ENCODE data around the gene DCTN2.

DCTN2 gene

GRCh38 chr12:57539134-57539768, 7.7 kb downstream of the DCTN2 start:
- Histone ChIP-seq H3K4me1 (ENCODE audit: insufficient read depth, insufficient read length) (no peaks in the 10 kb centered on the region), H3K27me3 (ENCODE audit: insufficient read depth, insufficient read length) (no peaks in the 10 kb centered on the region), H3K9ac (ENCODE audit: insufficient read length, low read depth) (no peak overlapping the region), H3K4me3 (ENCODE audit: insufficient read length, low read depth) (no peak overlapping the region), H3K9me3 (ENCODE audit: insufficient read depth, low read length) (no peaks in the 10 kb centered on the region), H3K36me3 (ENCODE audit: insufficient read depth, insufficient read length, low read length) (peaks cover 68% of the 10 kb centered on the region)
- no peak for DNase-seq (ENCODE audit: low read depth, low spot score)
- TF ChIP-seq ZNF274 (IDR thresholded peaks at IDR 0.05; ENCODE audit: low read depth, low read length) (no peak), SUZ12 (IDR thresholded peaks at IDR 0.05; ENCODE audit: extremely low read depth, insufficient read depth, insufficient read length) (no peak), YY1 (IDR thresholded peaks at IDR 0.05; ENCODE audit: insufficient read depth, insufficient read length) (no peak)

DNA sequence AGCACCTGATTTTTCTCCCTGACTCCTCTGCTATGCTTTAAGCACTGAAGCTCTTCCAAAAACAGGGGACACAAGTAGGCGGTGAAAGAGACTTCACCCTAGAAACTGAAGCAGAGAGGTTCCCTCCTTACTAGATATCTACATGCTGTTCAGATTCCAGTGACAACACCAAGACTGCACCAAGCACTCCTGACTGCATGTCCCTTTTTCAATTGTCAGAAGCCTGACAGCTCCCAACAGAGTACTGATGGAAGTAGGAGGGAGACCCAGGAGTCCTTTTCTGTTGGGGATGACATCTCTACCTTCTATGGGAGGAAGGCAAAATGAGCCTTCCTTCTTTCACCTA, 10.4 kb downstream of the DCTN2 start:
- H3K9ac ChIP-seq (ENCODE audit: insufficient read length, low read depth) = no peak overlapping the region
- H3K4me1 ChIP-seq (ENCODE audit: insufficient read depth, insufficient read length) = no peaks in the 10 kb centered on the region
- no peak for TF ChIP-seq ZNF274 (IDR thresholded peaks at IDR 0.05; ENCODE audit: low read depth, low read length)
- no peak for TF ChIP-seq YY1 (IDR thresholded peaks at IDR 0.05; ENCODE audit: insufficient read depth, insufficient read length)
- no peak for TF ChIP-seq SUZ12 (IDR thresholded peaks at IDR 0.05; ENCODE audit: extremely low read depth, insufficient read depth, insufficient read length)
- H3K4me3 ChIP-seq (ENCODE audit: insufficient read length, low read depth) = no peak overlapping the region
- peaks cover 81% of the 10 kb centered on the region for H3K36me3 ChIP-seq (ENCODE audit: insufficient read depth, insufficient read length, low read length)
- DNase-seq (ENCODE audit: low read depth, low spot score) = no peak
- no peaks in the 10 kb centered on the region for H3K27me3 ChIP-seq (ENCODE audit: insufficient read depth, insufficient read length)
- no peaks in the 10 kb centered on the region for H3K9me3 ChIP-seq (ENCODE audit: insufficient read depth, low read length)

GRCh38 chr12:57535764-57536596, 11.0 kb downstream of the DCTN2 start:
- no peaks in the 10 kb centered on the region for H3K9me3 ChIP-seq (ENCODE audit: insufficient read depth, low read length)
- TF ChIP-seq SUZ12 (IDR thresholded peaks at IDR 0.05; ENCODE audit: extremely low read depth, insufficient read depth, insufficient read length) (no peak), ZNF274 (IDR thresholded peaks at IDR 0.05; ENCODE audit: low read depth, low read length) (no peak), YY1 (IDR thresholded peaks at IDR 0.05; ENCODE audit: insufficient read depth, insufficient read length) (no peak)
- no peak for DNase-seq (ENCODE audit: low read depth, low spot score)
- no peak overlapping the region for H3K4me3 ChIP-seq (ENCODE audit: insufficient read length, low read depth)
- no peak overlapping the region for H3K9ac ChIP-seq (ENCODE audit: insufficient read length, low read depth)
- no peaks in the 10 kb centered on the region for H3K4me1 ChIP-seq (ENCODE audit: insufficient read depth, insufficient read length)
- H3K27me3 ChIP-seq (ENCODE audit: insufficient read depth, insufficient read length) = no peaks in the 10 kb centered on the region
- peaks cover 81% of the 10 kb centered on the region for H3K36me3 ChIP-seq (ENCODE audit: insufficient read depth, insufficient read length, low read length)

DNA sequence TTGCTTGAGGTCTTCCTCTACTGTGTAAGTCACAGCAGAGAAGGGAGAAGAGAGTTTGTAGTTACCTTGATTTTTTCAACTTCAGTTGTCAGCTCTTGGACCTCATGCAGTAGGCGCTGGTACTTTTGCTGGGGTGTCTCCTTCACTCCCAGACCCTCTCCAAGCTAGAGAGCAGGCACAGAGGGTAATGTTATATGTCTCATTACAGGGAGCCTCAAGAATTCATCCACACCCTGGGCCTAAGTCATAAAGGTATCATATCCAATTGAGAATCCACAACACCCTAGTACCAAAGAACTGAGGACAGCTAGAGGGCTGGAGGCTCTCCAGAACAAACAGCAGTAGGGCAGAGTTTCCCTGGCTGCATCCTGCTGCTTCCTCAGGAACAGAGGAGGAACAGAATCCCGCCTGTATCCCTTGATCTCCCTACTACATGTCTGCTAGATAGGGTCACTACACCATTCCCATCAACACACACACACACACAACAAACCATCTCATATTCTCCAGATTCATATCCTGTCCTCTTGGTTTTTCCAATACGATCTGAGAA, 11.9 kb downstream of the DCTN2 start:
- H3K9ac ChIP-seq (ENCODE audit: insufficient read length, low read depth) = no peak overlapping the region
- H3K4me3 ChIP-seq (ENCODE audit: insufficient read length, low read depth) = no peak overlapping the region
- H3K36me3 ChIP-seq (ENCODE audit: insufficient read depth, insufficient read length, low read length) = peaks cover 84% of the 10 kb centered on the region
- no peaks in the 10 kb centered on the region for H3K9me3 ChIP-seq (ENCODE audit: insufficient read depth, low read length)
- TF ChIP-seq YY1 (IDR thresholded peaks at IDR 0.05; ENCODE audit: insufficient read depth, insufficient read length) (no peak), ZNF274 (IDR thresholded peaks at IDR 0.05; ENCODE audit: low read depth, low read length) (no peak), SUZ12 (IDR thresholded peaks at IDR 0.05; ENCODE audit: extremely low read depth, insufficient read depth, insufficient read length) (no peak)
- H3K27me3 ChIP-seq (ENCODE audit: insufficient read depth, insufficient read length) = no peaks in the 10 kb centered on the region
- DNase-seq (ENCODE audit: low read depth, low spot score) = no peak
- no peaks in the 10 kb centered on the region for H3K4me1 ChIP-seq (ENCODE audit: insufficient read depth, insufficient read length)

DNA sequence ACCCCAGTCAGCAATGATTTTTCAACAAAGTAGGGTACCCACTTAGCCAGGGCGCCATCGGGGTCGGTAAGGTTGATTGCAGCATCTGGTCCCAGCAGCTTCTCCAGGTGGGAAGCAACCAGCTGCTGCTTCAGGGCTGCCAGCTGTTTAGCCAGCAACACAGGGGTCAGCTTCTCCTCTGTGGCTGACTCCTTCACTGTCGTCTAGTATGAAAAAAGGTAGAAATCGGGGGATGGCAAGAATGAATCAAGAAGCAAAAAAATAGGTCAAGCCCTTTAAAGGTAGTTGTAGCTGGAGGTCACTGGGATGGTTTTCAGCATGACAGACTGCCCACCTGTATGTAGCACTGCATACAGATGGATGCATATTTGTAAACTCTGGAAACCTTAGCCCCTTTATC, 12.7 kb downstream of the DCTN2 start:
- H3K27me3 ChIP-seq (ENCODE audit: insufficient read depth, insufficient read length) = no peaks in the 10 kb centered on the region
- H3K9me3 ChIP-seq (ENCODE audit: insufficient read depth, low read length) = no peaks in the 10 kb centered on the region
- no peak overlapping the region for H3K4me3 ChIP-seq (ENCODE audit: insufficient read length, low read depth)
- no peak overlapping the region for H3K9ac ChIP-seq (ENCODE audit: insufficient read length, low read depth)
- DNase-seq (ENCODE audit: low read depth, low spot score) = no peak
- H3K36me3 ChIP-seq (ENCODE audit: insufficient read depth, insufficient read length, low read length) = peaks cover 88% of the 10 kb centered on the region
- TF ChIP-seq ZNF274 (IDR thresholded peaks at IDR 0.05; ENCODE audit: low read depth, low read length) = no peak
- no peak for TF ChIP-seq SUZ12 (IDR thresholded peaks at IDR 0.05; ENCODE audit: extremely low read depth, insufficient read depth, insufficient read length)
- no peak for TF ChIP-seq YY1 (IDR thresholded peaks at IDR 0.05; ENCODE audit: insufficient read depth, insufficient read length)
- no peaks in the 10 kb centered on the region for H3K4me1 ChIP-seq (ENCODE audit: insufficient read depth, insufficient read length)

DNA sequence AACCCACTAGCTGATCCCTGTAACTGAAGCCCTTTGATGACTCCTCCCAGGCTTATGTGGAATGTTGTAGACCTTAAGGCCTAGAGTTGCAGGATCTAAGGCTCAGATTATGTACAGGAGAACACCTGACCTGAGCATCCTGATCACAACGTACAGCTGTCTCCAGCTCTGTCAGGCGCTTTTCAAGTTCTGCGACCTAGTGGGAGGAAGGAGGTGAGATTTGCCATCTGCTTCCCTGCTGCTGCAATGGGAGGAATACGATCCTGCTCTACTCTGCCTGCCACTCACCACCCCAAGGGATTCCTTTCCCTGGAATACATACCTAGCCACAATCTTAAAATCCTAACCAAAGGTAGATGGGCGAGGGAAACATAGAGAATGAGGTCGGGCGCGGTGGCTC, 13.9 kb downstream of the DCTN2 start:
- H3K9me3 ChIP-seq (ENCODE audit: insufficient read depth, low read length) = no peaks in the 10 kb centered on the region
- DNase-seq (ENCODE audit: low read depth, low spot score) = no peak
- H3K9ac ChIP-seq (ENCODE audit: insufficient read length, low read depth) = no peak overlapping the region
- H3K27me3 ChIP-seq (ENCODE audit: insufficient read depth, insufficient read length) = no peaks in the 10 kb centered on the region
- H3K4me3 ChIP-seq (ENCODE audit: insufficient read length, low read depth) = no peak overlapping the region
- TF ChIP-seq ZNF274 (IDR thresholded peaks at IDR 0.05; ENCODE audit: low read depth, low read length) (no peak), SUZ12 (IDR thresholded peaks at IDR 0.05; ENCODE audit: extremely low read depth, insufficient read depth, insufficient read length) (no peak), YY1 (IDR thresholded peaks at IDR 0.05; ENCODE audit: insufficient read depth, insufficient read length) (no peak)
- H3K36me3 ChIP-seq (ENCODE audit: insufficient read depth, insufficient read length, low read length) = peaks cover 88% of the 10 kb centered on the region
- no peaks in the 10 kb centered on the region for H3K4me1 ChIP-seq (ENCODE audit: insufficient read depth, insufficient read length)

DNA sequence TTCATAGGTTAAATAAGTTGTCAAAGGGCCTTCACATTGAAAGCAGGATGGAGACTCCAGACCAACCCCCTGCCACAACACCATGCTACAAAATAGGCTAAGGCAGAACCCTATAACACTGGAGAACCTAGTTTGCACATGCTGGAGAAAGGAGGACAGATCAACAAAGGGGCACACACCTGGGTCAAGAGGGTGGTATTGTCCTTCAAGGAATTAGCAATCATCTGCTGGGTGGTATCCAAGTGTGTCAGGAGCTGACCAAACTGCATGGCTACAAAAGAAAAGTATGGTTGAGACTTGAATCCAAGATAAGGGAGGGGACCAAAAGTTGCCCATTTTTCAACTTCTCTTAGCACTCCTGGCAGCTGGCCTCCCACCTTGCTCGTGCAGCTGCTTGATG, 15.2 kb downstream of the DCTN2 start:
- no peak overlapping the region for H3K4me3 ChIP-seq (ENCODE audit: insufficient read length, low read depth)
- H3K4me1 ChIP-seq (ENCODE audit: insufficient read depth, insufficient read length) = no peaks in the 10 kb centered on the region
- no peaks in the 10 kb centered on the region for H3K9me3 ChIP-seq (ENCODE audit: insufficient read depth, low read length)
- DNase-seq (ENCODE audit: low read depth, low spot score) = no peak
- H3K36me3 ChIP-seq (ENCODE audit: insufficient read depth, insufficient read length, low read length) = peaks cover 93% of the 10 kb centered on the region
- no peaks in the 10 kb centered on the region for H3K27me3 ChIP-seq (ENCODE audit: insufficient read depth, insufficient read length)
- TF ChIP-seq YY1 (IDR thresholded peaks at IDR 0.05; ENCODE audit: insufficient read depth, insufficient read length) = no peak
- TF ChIP-seq ZNF274 (IDR thresholded peaks at IDR 0.05; ENCODE audit: low read depth, low read length) = no peak
- TF ChIP-seq SUZ12 (IDR thresholded peaks at IDR 0.05; ENCODE audit: extremely low read depth, insufficient read depth, insufficient read length) = no peak
- H3K9ac ChIP-seq (ENCODE audit: insufficient read length, low read depth) = no peak overlapping the region
